A673 (cell line): Measurements from ENCODE around the gene DYNC2I2. TPM values are rescaled to one million over a fixed set of nuclear protein-coding genes. Genes with fewer than 3 reads are reported as not detected.

ENCODE experiments used
- BruUV-seq: library from RNA; stranded (reverse); fragments of 400-500 nt; replicated peaks from 2 replicates; lab custom pipeline; 2021; lab: Mats Ljungman, UMichigan
- CTCF ChIA-PET: fragments of 300-600 bp; sonication (Branson Sonifier 250); formaldehyde crosslinking; loops from one replicate; lab custom pipeline; 2022; ENCODE audit warnings: antibody characterized with exemption; lab: Charles Lee
- POLR2A ChIA-PET: fragments of 300-600 bp; sonication (Branson Sonifier 250); formaldehyde crosslinking; loops from one replicate; lab custom pipeline; 2022; ENCODE audit warnings: antibody characterized with exemption; ENCODE audit not compliant: low non-redundant PET; lab: Charles Lee
- DNase-seq: peaks from one replicate; pipeline ENCODE4 v3.0.0-alpha.2; 2015; ENCODE audit warnings: low spot score
- H3K27ac ChIP-seq: fragments of 200-600 bp; sonication (generic); 2 replicates; pipeline ENCODE4 v1.5.1; 2016; ENCODE audit warnings: mixed run types, low read depth, mild to moderate bottlenecking, mixed read lengths, antibody characterized with exemption, low read length; ENCODE audit not compliant: poor library complexity, severe bottlenecking
- H3K27me3 ChIP-seq: fragments of 200-600 bp; sonication (generic); replicated peaks from 2 replicates; pipeline ENCODE4 v1.6.1; 2017; ENCODE audit warnings: mixed run types, low read depth, mild to moderate bottlenecking, mixed read lengths, antibody characterized with exemption, low read length; ENCODE audit not compliant: insufficient read depth, poor library complexity
- H3K36me3 ChIP-seq: fragments of 200-600 bp; sonication (generic); 2 replicates; pipeline ENCODE4 v1.6.1; 2016; ENCODE audit warnings: mixed run types, mild to moderate bottlenecking, mixed read lengths, antibody characterized with exemption, low read length; ENCODE audit not compliant: insufficient read depth, poor library complexity, severe bottlenecking
- H3K4me1 ChIP-seq: fragments of 200-600 bp; sonication (generic); 2 replicates; pipeline ENCODE4 v1.6.1; 2017; ENCODE audit warnings: mixed run types, mild to moderate bottlenecking, mixed read lengths, antibody characterized with exemption, low read length; ENCODE audit not compliant: insufficient read depth, poor library complexity, severe bottlenecking
- H3K4me3 ChIP-seq: fragments of 200-600 bp; sonication (generic); 2 replicates; pipeline ENCODE4 v1.5.1; 2016; ENCODE audit warnings: low read depth, mixed run types, mild to moderate bottlenecking, mixed read lengths, low read length; ENCODE audit not compliant: poor library complexity, severe bottlenecking
- H3K9me3 ChIP-seq: fragments of 200-600 bp; sonication (generic); 2 replicates; pipeline ENCODE4 v1.6.1; 2016; ENCODE audit warnings: mixed run types, low read depth, mild to moderate bottlenecking, mixed read lengths, antibody characterized with exemption, low read length; ENCODE audit not compliant: poor library complexity, severe bottlenecking
- CTCF ChIP-seq: fragments of 300-800, 200-600 bp; sonication (generic); conservative IDR thresholded peaks from 2 replicates; pipeline ENCODE4 v1.5.1; 2017; ENCODE audit warnings: low read depth, mild to moderate bottlenecking, antibody characterized with exemption, low read length, moderate library complexity, mixed read lengths
- EZH2 ChIP-seq: fragments of 200-600 bp; sonication (generic); IDR thresholded peaks from 2 replicates; pipeline ENCODE4 v1.6.1; 2017; ENCODE audit warnings: borderline replicate concordance, low read depth, mild to moderate bottlenecking, mixed read lengths, antibody characterized with exemption, low read length; ENCODE audit not compliant: poor library complexity, severe bottlenecking
- intact Hi-C: fragments of 100-400 bp; cut with micrococcal nuclease; formaldehyde crosslinking; loops from one replicate; pipeline ENCODE4 v1.10.0; 2022; ENCODE audit not compliant: unreplicated experiment
- total RNA-seq: library from RNA; stranded (reverse); gene quantifications from 2 replicates; pipeline ENCODE4 v1.2.3, GENCODE V29; 2021

DYNC2I2 gene
- total RNA-seq, 1 experiment from 2014 or later, result 135 TPM

GRCh38 chr9:128625391-128626146, 31.1 kb downstream of the DYNC2I2 start:
- ChIA-PET CTCF (no interaction called here), POLR2A (interaction anchor here (0.7 kb wide), 1 partner anchor 311 kb away, joined by 3 read pairs; no protein-coding TSS in a partner anchor)
- H3K9me3 ChIP-seq, result no peaks in the 10 kb centered on the region
- H3K4me3 ChIP-seq, result no peak overlapping the region
- no peaks in the 10 kb centered on the region for H3K27me3 ChIP-seq
- no peak for DNase-seq
- no peak overlapping the region for H3K27ac ChIP-seq
- intact Hi-C loops, result no loop called here
- TF ChIP-seq CTCF (no peak), EZH2 (no peak)
- peaks cover 86% of the 10 kb centered on the region for H3K36me3 ChIP-seq
- H3K4me1 ChIP-seq, result no peaks in the 10 kb centered on the region
- TSS peak; percentile 66 for BruUV-seq

DNA sequence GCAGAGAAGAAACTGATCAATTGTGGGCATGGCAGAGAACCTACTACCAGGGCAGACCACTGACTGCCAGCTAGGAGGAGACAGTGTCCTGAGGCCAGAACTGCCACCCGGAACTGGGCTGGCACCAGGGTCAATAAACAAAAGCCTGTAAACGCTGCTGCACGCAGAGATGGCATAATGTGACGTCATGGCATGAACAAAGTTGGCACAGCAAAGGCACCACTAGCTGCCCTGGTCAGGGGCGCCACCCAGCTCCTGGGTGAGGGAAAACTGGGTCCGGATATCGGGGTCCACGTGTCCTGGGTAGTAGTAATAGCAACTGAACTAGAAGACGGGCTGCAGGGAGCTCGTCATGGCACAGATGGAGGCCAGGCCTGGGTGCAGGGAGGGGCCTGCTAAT, 32.1 kb downstream of the DYNC2I2 start:
- no peaks in the 10 kb centered on the region for H3K27me3 ChIP-seq
- no peaks in the 10 kb centered on the region for H3K4me1 ChIP-seq
- no peak overlapping the region for H3K4me3 ChIP-seq
- POLR2A ChIA-PET, result no interaction called here
- TF ChIP-seq EZH2 (no peak), CTCF (no peak)
- H3K27ac ChIP-seq, result no peak overlapping the region
- no peaks in the 10 kb centered on the region for H3K9me3 ChIP-seq
- intact Hi-C loops, result no loop called here
- no peak for DNase-seq
- CTCF ChIA-PET, result interaction anchor here (0.6 kb wide), 1 partner anchor 192 kb away, joined by 7 read pairs; no protein-coding TSS in a partner anchor
- peaks cover 87% of the 10 kb centered on the region for H3K36me3 ChIP-seq
- BruUV-seq, result no TSS peak

DNA sequence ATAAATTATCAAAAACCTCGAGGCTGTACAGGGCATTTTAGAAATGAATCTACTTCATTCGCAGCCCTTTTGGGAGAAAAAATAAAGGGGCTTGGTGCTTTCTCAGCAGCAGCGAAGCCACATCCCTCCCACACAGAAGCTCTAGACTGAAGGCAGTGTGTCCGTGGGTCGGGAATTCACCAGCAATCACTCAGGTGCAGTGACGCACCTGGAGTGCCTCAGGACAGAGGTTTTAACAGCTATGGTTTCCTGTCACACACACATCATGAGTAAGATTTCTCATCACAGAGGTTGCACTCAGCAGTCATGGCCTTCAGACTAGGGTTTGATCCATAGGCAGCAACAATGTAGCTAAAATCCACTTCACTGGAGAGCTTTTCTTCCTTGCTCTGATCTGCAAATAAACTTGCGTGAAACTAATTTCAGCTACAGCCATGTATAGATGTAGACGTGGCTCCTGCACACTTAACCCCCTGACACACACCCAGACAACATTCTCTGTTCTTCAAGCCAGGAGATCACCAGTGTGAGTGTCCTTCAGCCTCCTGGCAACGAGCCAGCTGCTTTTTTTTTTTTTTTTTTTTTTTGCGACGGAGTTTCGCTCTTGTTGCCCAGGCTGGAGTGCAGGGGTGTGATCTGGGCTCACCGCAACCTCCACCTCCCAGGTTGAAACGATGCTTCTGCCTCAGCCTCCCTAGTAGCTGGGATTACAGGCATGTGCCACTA, 34.8 kb downstream of the DYNC2I2 start:
- intact Hi-C loops, result no loop called here
- no peak overlapping the region for H3K27ac ChIP-seq
- H3K4me3 ChIP-seq, result no peak overlapping the region
- ChIA-PET CTCF (no interaction called here), POLR2A (no interaction called here)
- H3K4me1 ChIP-seq, result no peaks in the 10 kb centered on the region
- TF ChIP-seq EZH2 (no peak), CTCF (no peak)
- H3K27me3 ChIP-seq, result no peaks in the 10 kb centered on the region
- DNase-seq, result no peak
- no TSS peak for BruUV-seq
- peaks cover 85% of the 10 kb centered on the region for H3K36me3 ChIP-seq
- no peaks in the 10 kb centered on the region for H3K9me3 ChIP-seq
